Stimulated activated CD8-positive, alpha-beta memory T cell treated with anti-CD3 and anti-CD28 coated beads, Interleukin-4, amount 100 ng/mL, for 4 hours (primary cell): ENCODE measurements around the gene TMEM50A.
"Not testable (repeated sequence)": the region's sequence is repeated elsewhere in the genome, so short reads cannot be mapped to it uniquely, and the experiment has no call there.

ENCODE experiments used
- DNase-seq, 2 donors: peaks; one replicate each; pipeline ENCODE4 v3.0.0-alpha.2; 2020; ENCODE audit warnings: low read depth in 2 of 2, low spot score in 1 of 2

Gene TMEM50A

GRCh38 chr1:25383090-25383489 lies 45.0 kb downstream of the TMEM50A start:
- not testable (repeated sequence) for DNase-seq

GRCh38 chr1:25383875-25384274 lies 45.7 kb downstream of the TMEM50A start:
- not testable (repeated sequence) for DNase-seq

GRCh38 chr1:25387096-25387495 lies 49.0 kb downstream of the TMEM50A start:
- DNase-seq = not testable (repeated sequence)

GRCh38 chr1:25388691-25389090 lies 50.6 kb downstream of the TMEM50A start:
- not testable (repeated sequence) for DNase-seq

DNA sequence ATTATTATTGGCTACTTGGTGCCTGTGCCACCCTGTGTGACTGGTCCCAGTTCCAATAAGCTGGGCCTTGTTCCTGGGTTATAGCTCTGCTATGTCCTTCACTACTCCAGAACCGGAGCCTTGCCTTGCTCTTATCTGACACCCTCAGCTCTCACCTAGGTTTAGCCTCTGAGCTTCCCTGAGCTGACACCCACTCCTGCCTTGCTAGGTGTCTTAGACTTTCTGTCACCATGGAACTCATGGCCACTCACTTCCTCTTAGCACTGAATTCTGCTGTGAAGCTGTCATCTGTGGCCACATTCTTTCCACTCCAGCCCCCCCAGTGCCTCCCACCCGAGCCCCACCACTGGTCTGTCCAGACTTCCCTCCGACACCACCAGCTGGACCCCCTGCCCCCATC lies 51.6 kb downstream of the TMEM50A start:
- DNase-seq = not testable (repeated sequence)

GRCh38 chr1:25392841-25393240 lies 54.7 kb downstream of the TMEM50A start:
- no peak for DNase-seq

GRCh38 chr1:25397549-25397948 lies 59.4 kb downstream of the TMEM50A start:
- DNase-seq = not testable (repeated sequence)

DNA sequence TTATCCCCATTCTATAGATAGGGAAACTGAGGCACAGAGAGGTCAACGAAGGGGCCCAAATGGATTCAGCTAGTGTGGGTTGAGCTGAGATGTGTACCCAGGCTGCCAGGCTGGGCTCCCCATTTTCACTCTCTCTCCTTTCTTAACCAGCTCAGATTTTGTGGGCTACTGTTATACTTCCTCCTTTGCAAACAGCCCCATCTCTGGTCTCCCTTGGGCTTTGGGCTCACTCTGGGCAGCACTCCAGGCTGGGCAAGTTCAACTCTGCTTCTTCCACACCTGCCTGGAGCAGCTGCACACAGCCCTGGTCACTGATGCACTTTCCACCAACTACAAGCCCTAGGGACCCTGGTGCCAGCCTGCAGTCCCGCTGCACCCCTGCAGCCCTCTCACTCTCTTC lies 59.9 kb downstream of the TMEM50A start:
- DNase-seq = not testable (repeated sequence)

- DNase-seq = not testable (repeated sequence)
Measured at GRCh38 chr1:25402947-25403803, 65.0 kb downstream of the TMEM50A start.

DNA sequence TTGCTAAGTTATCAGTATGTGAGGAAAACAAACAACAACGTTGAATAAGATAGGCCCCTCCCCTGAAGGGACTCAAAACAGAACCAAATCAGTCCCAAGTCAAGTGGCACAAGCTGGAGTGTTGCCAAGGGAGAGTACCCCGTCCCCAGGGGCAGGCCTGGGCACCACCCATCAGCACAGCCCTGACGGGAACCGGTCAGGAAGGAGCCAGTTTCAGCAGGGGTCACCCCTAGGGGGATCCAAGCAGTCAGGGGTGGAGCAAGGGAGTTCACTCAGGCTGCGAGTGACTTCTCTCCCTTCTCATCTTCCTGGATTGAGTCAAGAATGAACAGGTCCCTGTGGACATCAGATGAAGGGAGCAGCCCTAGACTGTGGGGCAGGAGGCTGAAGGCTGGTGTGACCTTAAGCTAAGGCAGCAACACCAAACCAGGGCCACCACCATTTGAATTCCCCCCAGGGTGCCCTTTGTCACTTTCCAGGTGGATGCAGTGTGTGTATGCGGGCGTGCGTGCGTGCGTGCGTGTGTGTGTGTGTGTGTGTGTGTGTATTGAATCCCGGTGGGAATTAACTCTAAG lies 67.7 kb downstream of the TMEM50A start:
- DNase-seq = not testable (repeated sequence)

DNA sequence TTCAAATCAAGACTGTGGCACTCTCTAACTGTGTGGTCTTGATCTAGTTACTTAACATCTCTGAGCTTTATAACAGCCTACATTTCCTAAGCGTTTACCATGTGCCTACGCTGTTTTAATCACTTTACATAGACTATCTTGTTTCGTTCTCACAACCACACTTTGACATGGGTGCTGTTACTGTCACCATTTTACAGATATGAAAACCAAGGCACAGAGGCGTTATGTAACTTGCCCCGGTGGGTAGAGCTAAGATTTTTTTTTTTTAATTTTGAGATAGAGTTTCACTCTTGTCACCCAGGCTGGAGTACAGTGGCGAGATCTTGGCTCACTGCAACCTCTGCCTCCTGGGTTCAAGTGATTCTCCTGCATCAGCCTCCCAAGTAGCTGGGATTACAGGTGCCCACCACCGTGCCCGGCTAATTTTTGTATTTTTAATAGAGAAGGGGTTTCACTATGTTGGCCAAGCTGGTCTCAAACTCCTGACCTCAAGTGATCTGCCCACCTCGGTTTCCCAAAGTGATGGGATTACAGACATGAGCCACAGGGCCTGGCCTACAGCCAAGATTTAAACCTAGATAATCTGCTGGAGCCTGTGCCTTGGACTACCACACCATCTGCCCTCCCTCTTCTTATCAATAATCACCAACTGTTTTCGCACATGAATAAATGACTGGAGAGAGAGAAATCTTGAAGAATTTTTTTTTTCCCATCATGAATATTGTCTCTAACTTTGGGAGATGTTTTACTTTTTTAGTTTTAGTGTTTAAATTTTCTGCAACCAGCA lies 71.7 kb downstream of the TMEM50A start:
- DNase-seq = not testable (repeated sequence)
